NT2/D1 (cell line): Measurements from ENCODE around the gene KCNJ15.

Experiments used
- SUZ12 ChIP-seq: IDR thresholded peaks from 2 replicates; pipeline ENCODE4 v1.6.1; 2011; ENCODE audit not compliant: insufficient read length, insufficient read depth; ENCODE audit errors: extremely low read depth
- YY1 ChIP-seq: IDR thresholded peaks from 2 replicates; pipeline ENCODE4 v1.6.1; 2011; ENCODE audit not compliant: insufficient read length, insufficient read depth
- ZNF274 ChIP-seq: IDR thresholded peaks from 2 replicates; pipeline ENCODE4 v1.6.1; 2011; ENCODE audit warnings: mild to moderate bottlenecking, low read depth, low read length

DNA sequence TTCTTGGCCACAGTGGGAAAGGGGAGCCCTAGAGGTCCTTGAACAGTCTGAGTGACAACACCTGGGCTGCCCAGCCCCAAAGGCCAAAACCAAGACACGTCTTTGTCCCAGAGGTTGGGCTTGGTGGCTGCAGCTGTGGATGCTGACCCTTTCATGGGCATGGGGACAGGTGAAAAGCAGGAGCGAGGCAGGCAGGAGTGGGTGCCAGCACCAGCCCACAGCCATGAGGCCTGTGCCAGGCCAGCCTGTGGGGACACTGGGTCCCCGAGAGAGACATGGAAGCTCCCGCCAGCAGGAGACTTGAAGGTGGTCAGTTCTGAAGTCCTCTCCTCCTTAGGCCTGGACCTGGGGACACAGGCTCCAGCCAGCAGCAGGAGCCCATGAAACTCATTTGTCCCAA, 98.6 kb downstream of the KCNJ15 start:
- TF ChIP-seq SUZ12 (no peak), YY1 (no peak), ZNF274 (no peak)
